GM19455 (cell line): ENCODE results near the gene PEPD.

Experiments
- ATAC-seq: cut with Tn5 transposase; IDR thresholded peaks from one replicate; pipeline ENCODE4 v1.9.1; 2021; ENCODE audit not compliant: unreplicated experiment

PEPD gene

GRCh38 chr19:33368074-33368864 lies 153.3 kb downstream of the PEPD start:
- no peak for ATAC-seq

DNA sequence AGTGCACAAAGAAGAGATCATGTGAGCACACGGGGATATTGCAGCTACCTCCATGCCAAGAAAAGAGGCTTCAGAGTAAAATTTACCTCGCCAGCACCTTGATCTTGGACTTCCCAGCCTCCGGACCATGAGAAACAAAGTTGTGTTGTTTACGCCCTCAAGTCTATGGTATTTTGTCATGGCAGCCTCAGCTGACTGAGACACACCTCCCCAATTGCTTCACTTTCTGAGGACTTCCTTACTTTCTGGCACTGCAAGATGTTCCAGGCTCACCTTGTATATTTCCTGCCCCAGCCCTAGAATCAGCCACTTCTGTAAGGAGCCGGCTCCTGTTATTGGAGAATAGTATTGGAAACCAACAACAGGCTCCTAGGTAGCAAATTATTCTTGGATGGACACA lies 154.7 kb downstream of the PEPD start:
- no peak for ATAC-seq

DNA sequence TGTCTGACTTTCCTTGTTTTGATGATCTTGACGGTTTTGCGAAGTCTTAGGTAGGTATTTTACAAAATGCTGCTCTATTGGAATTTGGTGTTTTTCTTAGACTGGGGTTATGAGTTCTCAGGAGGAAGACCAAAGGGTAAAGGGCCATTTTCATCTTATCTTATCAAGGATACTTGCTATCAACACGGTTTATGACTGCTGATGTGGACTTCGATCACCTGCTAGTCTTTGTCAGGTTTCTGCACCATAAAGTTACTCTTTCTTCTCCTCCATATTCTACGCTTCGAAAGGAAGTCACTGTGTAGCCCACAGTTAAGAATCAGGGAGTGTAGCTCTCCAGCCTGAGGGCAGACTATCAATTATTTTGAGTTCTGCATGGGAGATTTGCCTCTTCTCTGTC lies 155.5 kb downstream of the PEPD start:
- no peak for ATAC-seq

GRCh38 chr19:33365691-33366090 lies 155.9 kb downstream of the PEPD start:
- no peak for ATAC-seq

GRCh38 chr19:33363476-33363875 lies 158.1 kb downstream of the PEPD start:
- no peak for ATAC-seq

GRCh38 chr19:33362508-33363228 lies 158.9 kb downstream of the PEPD start:
- ATAC-seq = no peak

- no peak for ATAC-seq
Observed at GRCh38 chr19:33359581-33359980, 162.0 kb downstream of the PEPD start.

GRCh38 chr19:33358408-33358807 lies 163.2 kb downstream of the PEPD start:
- ATAC-seq = no peak

GRCh38 chr19:33357556-33357955 lies 164.0 kb downstream of the PEPD start:
- no peak for ATAC-seq

DNA sequence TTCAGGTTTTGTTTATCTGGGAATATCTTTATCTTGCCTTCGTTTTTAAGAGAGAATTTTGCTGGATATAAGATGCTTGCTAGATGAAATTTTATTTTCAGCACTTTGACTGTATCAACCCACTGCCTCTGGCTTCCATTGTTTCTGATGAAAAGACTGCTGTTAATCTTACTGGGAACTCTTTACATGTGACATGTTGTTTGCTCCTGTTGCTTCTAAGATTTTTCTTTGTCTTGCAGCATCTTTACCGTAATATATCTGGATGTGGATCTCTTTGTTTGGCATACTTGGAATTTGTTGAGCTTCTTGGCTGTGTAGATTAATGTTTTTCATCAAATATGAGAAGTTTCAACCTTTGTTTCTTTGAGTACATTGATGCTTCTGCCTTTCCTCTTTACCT lies 166.1 kb downstream of the PEPD start:
- no peak for ATAC-seq

DNA sequence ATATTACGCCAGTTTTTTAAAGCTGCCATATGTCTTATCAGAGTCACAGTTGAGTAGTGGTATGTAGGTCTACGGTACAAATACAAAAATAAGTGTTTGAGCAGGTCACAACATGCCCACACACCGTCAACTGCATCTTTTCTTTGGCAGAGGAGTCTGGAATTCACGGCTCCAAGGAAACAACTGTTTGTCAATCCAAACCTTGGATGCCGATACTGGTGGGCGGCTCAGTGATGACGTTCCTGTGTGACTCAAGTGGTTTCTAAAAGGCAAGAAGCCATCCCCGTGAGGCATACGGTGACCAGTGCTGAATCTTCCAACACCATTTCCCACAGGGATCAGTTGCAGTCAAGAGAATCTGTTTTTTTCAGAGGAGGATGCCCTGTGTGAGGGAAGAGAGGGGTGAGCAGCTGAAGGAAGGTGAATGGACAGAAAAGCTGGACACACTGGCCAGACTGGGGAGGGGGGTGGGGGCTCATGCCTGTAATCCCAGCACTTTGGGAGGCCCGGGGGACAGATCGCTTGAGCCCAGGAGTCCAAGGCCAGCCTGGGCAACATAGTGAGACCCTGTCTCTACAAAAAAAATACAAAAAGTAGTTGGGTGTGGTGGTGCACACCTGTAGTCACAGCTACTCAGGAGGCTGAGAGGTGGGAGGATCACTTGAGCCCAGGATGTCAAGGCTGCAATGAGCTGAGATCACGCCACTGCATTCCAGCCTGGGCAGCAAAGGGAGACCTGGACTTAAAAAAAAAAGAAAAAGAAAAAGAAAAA lies 170.9 kb downstream of the PEPD start:
- ATAC-seq = no peak

DNA sequence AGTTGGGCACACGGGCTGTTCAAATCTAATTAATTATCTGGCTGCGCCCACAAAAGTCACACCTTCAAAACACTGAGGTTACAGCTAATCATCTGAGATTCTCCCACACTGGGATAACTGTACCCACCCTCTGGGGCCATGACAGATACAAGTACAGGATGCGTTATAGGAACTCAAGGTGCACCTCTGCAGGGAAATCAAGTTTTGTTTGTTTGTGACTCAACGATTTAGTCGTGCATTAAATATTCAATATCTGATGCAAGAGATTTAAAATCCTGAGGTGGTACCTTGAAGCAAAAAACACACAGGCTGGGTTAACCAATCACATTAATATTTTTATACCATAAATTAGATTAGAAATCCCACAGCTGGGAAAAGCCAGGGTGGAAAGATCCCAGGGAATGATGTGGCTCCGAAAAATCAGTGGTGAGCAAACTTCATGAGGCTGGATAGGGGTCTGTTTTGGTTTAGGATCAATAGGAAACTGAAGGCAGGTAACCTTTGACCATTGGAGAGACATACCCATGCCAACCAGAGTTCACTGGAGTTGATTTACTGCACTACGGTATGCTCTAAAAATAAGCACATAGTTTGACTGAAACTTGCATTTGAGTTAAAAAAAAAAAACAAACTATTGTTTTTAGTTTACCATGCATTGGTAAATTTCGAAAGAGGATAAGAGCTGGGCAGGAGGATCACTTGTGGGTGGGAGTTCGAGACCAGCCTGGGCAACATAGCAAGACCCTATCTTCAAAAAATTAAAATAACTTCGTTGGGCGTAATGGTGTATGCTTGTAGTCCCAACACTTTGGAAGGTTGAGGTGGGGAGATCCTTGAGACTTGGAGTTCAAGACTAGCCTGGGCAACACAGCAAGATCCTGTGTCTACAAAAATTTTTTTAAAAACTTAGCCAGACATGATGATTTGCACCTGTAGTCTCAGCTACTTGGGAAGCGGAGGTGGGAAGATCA lies 172.0 kb downstream of the PEPD start:
- no peak for ATAC-seq

DNA sequence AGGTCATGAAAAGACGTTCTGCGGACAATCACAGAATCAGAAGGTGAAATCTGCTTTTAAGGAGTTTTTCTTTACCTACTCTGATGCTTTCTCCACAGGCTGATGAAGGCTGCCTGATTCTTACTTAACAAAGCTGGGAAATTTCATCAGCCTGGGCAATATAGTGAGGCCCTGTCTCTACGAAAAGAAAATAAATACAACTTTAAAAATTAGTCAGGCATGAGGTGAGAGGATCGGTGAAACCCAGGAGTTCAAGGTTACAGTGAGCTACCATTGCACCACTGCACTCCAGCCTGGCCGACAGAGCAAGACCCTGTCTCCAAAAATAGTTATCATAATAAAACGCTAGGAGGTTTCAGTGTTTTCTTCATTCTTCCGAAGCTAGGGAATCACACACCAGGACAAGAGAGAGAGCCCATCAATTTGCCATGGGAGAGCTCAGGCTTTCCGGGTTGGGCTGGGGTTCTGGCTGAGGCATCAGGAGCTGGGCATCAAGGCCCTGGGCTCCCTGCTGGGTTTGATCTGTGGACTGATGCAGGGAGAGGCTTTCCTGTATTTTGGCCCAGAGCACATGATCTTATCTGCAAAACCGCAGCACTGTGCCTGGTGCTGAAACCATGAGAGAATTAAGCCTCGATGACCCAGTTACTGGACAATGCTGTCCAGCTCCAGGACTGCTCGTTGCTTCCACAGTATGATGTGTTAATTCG lies 173.1 kb downstream of the PEPD start:
- ATAC-seq = no peak

- no peak for ATAC-seq
Observed at GRCh38 chr19:33347300-33347699, 174.3 kb downstream of the PEPD start.

GRCh38 chr19:33346665-33347064 lies 174.9 kb downstream of the PEPD start:
- ATAC-seq = no peak

- ATAC-seq = no peak
Observed at GRCh38 chr19:33345163-33345562, 176.4 kb downstream of the PEPD start.

- no peak for ATAC-seq
Observed at GRCh38 chr19:33344573-33344925, 177.0 kb downstream of the PEPD start.

GRCh38 chr19:33343859-33344572 lies 177.6 kb downstream of the PEPD start:
- no peak for ATAC-seq

DNA sequence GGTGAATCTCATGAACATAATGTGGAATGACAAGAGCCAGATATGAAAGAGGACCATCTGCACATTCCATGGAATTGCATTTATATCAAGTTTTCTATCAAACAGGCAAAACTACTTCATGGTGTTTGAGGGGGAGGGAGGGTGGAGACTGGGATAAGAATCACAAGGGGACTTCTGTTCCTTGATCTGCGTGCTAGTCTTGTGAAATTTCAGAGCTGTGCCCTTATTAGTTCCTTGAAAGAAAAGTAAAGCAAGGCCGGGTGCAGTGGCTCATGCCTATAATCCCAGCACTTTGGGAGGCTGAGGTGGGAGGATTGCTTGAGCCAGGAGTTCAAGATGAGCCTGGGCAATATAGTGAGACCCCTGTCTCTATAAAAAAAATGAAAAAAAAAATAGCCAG lies 178.3 kb downstream of the PEPD start:
- ATAC-seq = no peak
